GM12878 (cell line): ENCODE data around the gene PREX1. TPM values are rescaled to one million over a fixed set of nuclear protein-coding genes. Genes with fewer than 3 reads are reported as not detected.

Experiments used
- ATAC-seq: fragments of 200-7000 bp; cut with Tn5 transposase; 3 replicates; pipeline ENCODE4 v1.9.1; 2020; ENCODE audit warnings: mild to moderate bottlenecking, moderate library complexity
- BruUV-seq: library from RNA; stranded (reverse); fragments of 400-500 nt; replicated peaks from 2 replicates; lab custom pipeline; 2021; lab: Mats Ljungman, UMichigan
- CTCF ChIA-PET: fragments of 300-600 bp; sonication (Branson Sonifier 250); formaldehyde crosslinking; extraction: SDS; loops from one replicate; lab custom pipeline; 2021; ENCODE audit warnings: inconsistent platforms; lab: Yijun Ruan, JAX
- POLR2A ChIA-PET: fragments of 350-600 bp; formaldehyde crosslinking; extraction: SDS; loops from one replicate; lab custom pipeline; 2021; ENCODE audit warnings: inconsistent platforms; lab: Charles Lee
- RAD21 ChIA-PET: fragments of 300-600 bp; sonication (Branson Sonifier 250); formaldehyde crosslinking; loops from one replicate; lab custom pipeline; 2023; ENCODE audit warnings: antibody characterized with exemption; ENCODE audit not compliant: unreplicated experiment; lab: Charles Lee
- SMC1A ChIA-PET: fragments of 300-600 bp; sonication (Branson Sonifier 250); formaldehyde crosslinking; loops from one replicate; lab custom pipeline; 2023; ENCODE audit not compliant: unreplicated experiment, uncharacterized antibody; lab: Charles Lee
- DNase-seq: peaks from one replicate; pipeline ENCODE4 v3.0.0-alpha.2; 2011; ENCODE audit warnings: low read depth, low spot score
- FAIRE-seq: peaks from 3 replicates; lab custom pipeline; 2011; peaks lifted over from hg19 to GRCh38; lab: Jason Lieb, UNC
- H2AFZ ChIP-seq: 2 replicates; pipeline ENCODE4 v1.6.0; 2011; ENCODE audit warnings: low read depth, low read length, control low read depth; ENCODE audit not compliant: control insufficient read depth
- H3K27ac ChIP-seq: 2 replicates; pipeline ENCODE4 v1.5.1; 2011; ENCODE audit warnings: control low read depth; ENCODE audit not compliant: control insufficient read depth, insufficient read depth
- H3K27me3 ChIP-seq, 2 experiments: replicated peaks in 1 of 2; 2 replicates each; pipeline versions ENCODE4 v1.6.0 to v1.6.1; 2011; ENCODE audit warnings: low read length in 1 of 2; ENCODE audit not compliant: control insufficient read depth in 2 of 2, insufficient read depth in 2 of 2
- H3K36me3 ChIP-seq, 2 experiments: 2 replicates each; pipeline ENCODE4 v1.5.1; 2011; ENCODE audit warnings: low read length in 1 of 2; ENCODE audit not compliant: control insufficient read depth in 2 of 2, insufficient read depth in 2 of 2
- H3K4me1 ChIP-seq: 2 replicates; pipeline ENCODE4 v1.6.1; 2011; ENCODE audit warnings: mild to moderate bottlenecking, low read length, moderate library complexity, mixed read lengths; ENCODE audit not compliant: control insufficient read depth, insufficient read depth
- H3K4me2 ChIP-seq: 2 replicates; pipeline ENCODE4 v1.6.0; 2011; ENCODE audit warnings: control low read depth; ENCODE audit not compliant: control insufficient read depth, insufficient read depth
- H3K4me3 ChIP-seq: fragments of 200-600 bp; sonication (generic); 2 replicates; pipeline ENCODE4 v1.5.1; 2016
- H3K79me2 ChIP-seq: 2 replicates; pipeline ENCODE4 v1.6.0; 2011; ENCODE audit warnings: low read length; ENCODE audit not compliant: control insufficient read depth, insufficient read depth
- H3K9ac ChIP-seq: 2 replicates; pipeline ENCODE4 v1.8.0; 2011; ENCODE audit warnings: low read length, control low read depth, mixed read lengths; ENCODE audit not compliant: control insufficient read depth, insufficient read depth
- H3K9me3 ChIP-seq: replicated peaks from 3 replicates; pipeline ENCODE4 v1.5.1; 2011; ENCODE audit warnings: mild to moderate bottlenecking, low read length; ENCODE audit not compliant: control insufficient read depth, insufficient read depth
- H4K20me1 ChIP-seq: 2 replicates; pipeline ENCODE4 v1.6.0; 2011; ENCODE audit not compliant: control insufficient read depth, insufficient read depth
- BCL3 ChIP-seq: IDR thresholded peaks from 2 replicates; pipeline ENCODE4 v1.6.1; 2011; ENCODE audit warnings: borderline replicate concordance, low read depth, mild to moderate bottlenecking, moderate library complexity, low read length; ENCODE audit not compliant: insufficient read depth, poor library complexity, severe bottlenecking
- HSF1 ChIP-seq: fragments of 150-350 bp; IDR thresholded peaks from 2 replicates; pipeline ENCODE4 v1.6.1; 2014; ENCODE audit warnings: mild to moderate bottlenecking, low read depth, low read length
- LARP7 ChIP-seq: fragments of 450-650 bp; IDR thresholded peaks from 2 replicates; pipeline ENCODE4 v1.6.1; 2017; ENCODE audit warnings: mild to moderate bottlenecking
- NFYA ChIP-seq: IDR thresholded peaks from 2 replicates; pipeline ENCODE4 v1.6.1; 2011; ENCODE audit warnings: low read depth, mild to moderate bottlenecking, low read length, improper control_type of control experiment, borderline replicate concordance
- NFYB ChIP-seq: IDR thresholded peaks from 2 replicates; pipeline ENCODE4 v1.6.1; 2011; ENCODE audit warnings: low read depth, mild to moderate bottlenecking, low read length, improper control_type of control experiment, moderate library complexity; ENCODE audit not compliant: insufficient read depth
- NR2C2 ChIP-seq: IDR thresholded peaks from 2 replicates; pipeline ENCODE4 v1.6.1; 2011; ENCODE audit warnings: borderline replicate concordance, low read depth; ENCODE audit not compliant: control insufficient read depth, insufficient read length
- RELB ChIP-seq: fragments of 450-650 bp; IDR thresholded peaks from 2 replicates; pipeline ENCODE4 v1.6.1; 2017; ENCODE audit warnings: low read depth, mild to moderate bottlenecking, moderate library complexity
- SREBF1 ChIP-seq: IDR thresholded peaks from 2 replicates; pipeline ENCODE4 v1.6.1; 2012; ENCODE audit warnings: mild to moderate bottlenecking, low read length
- TAF1 ChIP-seq: IDR thresholded peaks from 2 replicates; pipeline ENCODE4 v1.6.1; 2011; ENCODE audit warnings: mild to moderate bottlenecking, low read depth, low read length, borderline replicate concordance
- ZBTB40 ChIP-seq: fragments of 450-650 bp; IDR thresholded peaks from 2 replicates; pipeline ENCODE4 v1.6.1; 2016; ENCODE audit warnings: mild to moderate bottlenecking, moderate library complexity, borderline replicate concordance
- WGBS: methylation state at CpG from one replicate; pipeline ENCODE4 v1.1.6; 2016; ENCODE audit warnings: low lambda C conversion rate; ENCODE audit not compliant: insufficient replicate concordance, insufficient coverage; ENCODE audit errors: missing lambda C conversion rate; 5-methylcytosine and 5-hydroxymethylcytosine counted together
- in situ Hi-C: fragments of 300-500 bp; cut with MboI; formaldehyde crosslinking; loops from 9 replicates; pipeline ENCODE4 v1.14.3; 2018; ENCODE audit warnings: mixed read lengths
- intact Hi-C: fragments of 100-400 bp; cut with micrococcal nuclease; formaldehyde crosslinking; loops from one replicate; pipeline ENCODE4 v1.14.2; 2022; ENCODE audit not compliant: unreplicated experiment
- polyA plus RNA-seq, 11 experiments: library from polyadenylated mRNA; depleted of rRNA in 4 of 11; unstranded in 6 of 11; stranded (reverse) in 5 of 11; fragments of >200 nt; fragmentation: Nextera tagmentation in 4 of 11; fragmentation: Illumina TruSeq in 1 of 11; extraction: Ambion mirVana in 4 of 11; extraction: Trizol in 1 of 11; gene quantifications; 1 replicate in 1 of 11; 2 replicates in 10 of 11; pipeline versions ENCODE4 v1.2.1 to v1.2.3, GENCODE V29; 2011 to 2016; ENCODE audit warnings: inconsistent platforms in 2 of 11, missing spikeins in 2 of 11, low read depth in 1 of 11
- total RNA-seq, 4 experiments: library from RNA; depleted of rRNA in 3 of 4; stranded (reverse); fragments of >200 nt in 3 of 4; fragmentation: Illumina TruSeq in 1 of 4; extraction: Trizol in 1 of 4; gene quantifications; 2 replicates each; pipeline versions ENCODE4 v1.2.1 to v1.2.3, GENCODE V29; 2013 to 2021

The PREX1 gene
- total and polyA plus RNA-seq, 10 of the 15 experiments (the other 5 are each of a cell fraction or from before 2014, with no cell fraction given): 2.6 to 114 (median 38.9) TPM

GRCh38 chr20:48804300-48804980 is 23.4 kb downstream of the PREX1 start (continued):
- no peak for TF ChIP-seq ZBTB40
- no peak for TF ChIP-seq NR2C2
- no peak for TF ChIP-seq LARP7
- TF ChIP-seq NFYA: no peak

- ChIA-PET RAD21 (no interaction called here), POLR2A (interaction anchor here (1.3 to 1.6 kb wide), 3 partner anchors 9 to 15 kb away, joined by 3 to 4 read pairs (median 3); no protein-coding TSS in a partner anchor), CTCF (interaction anchor here (0.7 to 0.9 kb wide), 3 partner anchors 76 to 146 kb away, joined by 3 read pairs; no protein-coding TSS in a partner anchor), SMC1A (interaction anchor here (1.3 to 1.5 kb wide), 3 partner anchors 11 to 22 kb away, joined by 3 to 4 read pairs (median 4); no protein-coding TSS in a partner anchor)
- H3K4me1 ChIP-seq: peaks cover 34% of the 10 kb centered on the region
- no peak for ATAC-seq
- peaks cover 96% of the 10 kb centered on the region for H3K79me2 ChIP-seq
- no peak overlapping the region for H3K4me2 ChIP-seq
- peaks cover 12% of the 10 kb centered on the region; the same call in 2 of the 3 replicates for H3K9me3 ChIP-seq
- BruUV-seq: no TSS peak
- no peak for DNase-seq
- H3K36me3 ChIP-seq: peaks cover 13 to 26% of the 10 kb centered on the region in 2 experiments
- intact Hi-C loops: no loop called here
- H3K27me3 ChIP-seq: no peaks in the 10 kb centered on the region
- in situ Hi-C loops: no loop called here
- H4K20me1 ChIP-seq: peaks cover 6% of the 10 kb centered on the region
- no peak for FAIRE-seq
- H3K27ac ChIP-seq: peak overlapping the region; percentile 37; the same call in 1 of the 2 replicates
- no peak overlapping the region for H3K4me3 ChIP-seq
- H3K9ac ChIP-seq: no peak overlapping the region
- 33% methylated on average over 10 of the region's 10 CpGs for WGBS
- H2AFZ ChIP-seq: no peak overlapping the region
- TF ChIP-seq SREBF1: no peak
- no peak for TF ChIP-seq TAF1
- TF ChIP-seq BCL3: no peak
- TF ChIP-seq RELB: no peak
- no peak for TF ChIP-seq NFYB
- TF ChIP-seq HSF1: no peak
Observed at GRCh38 chr20:48803176-48804053, 24.4 kb downstream of the PREX1 start.
